Measurements from ENCODE around the gene NLGN3. TPM values are rescaled to one million over a fixed set of nuclear protein-coding genes. Genes with fewer than 3 reads are reported as not detected.

The NLGN3 gene
- total RNA-seq, 2 experiments from 2014 or later = 0.57 to 1.3 TPM

DNA sequence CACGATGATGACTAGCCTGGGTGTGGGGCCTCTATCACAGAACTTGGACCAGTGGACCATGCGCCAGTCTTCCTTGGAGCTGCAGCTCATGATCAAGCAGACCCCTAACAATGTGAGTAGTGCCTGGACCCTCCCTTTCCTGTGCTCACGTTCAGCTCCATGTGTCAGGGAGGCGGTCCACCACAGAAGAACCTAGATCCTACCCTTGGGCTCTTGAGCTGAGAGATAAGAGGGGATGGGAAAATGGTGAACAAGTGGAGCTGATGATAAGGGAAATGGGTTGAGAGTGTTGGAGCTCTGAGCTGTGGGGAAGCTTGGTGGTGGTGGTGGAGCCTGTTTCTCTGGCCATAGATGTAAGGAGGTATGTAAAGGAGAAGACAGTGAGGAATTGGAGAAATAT is 13.1 kb upstream of the NLGN3 start:
- no peaks in the 10 kb centered on the region for H3K9me3 ChIP-seq (ENCODE audit: low read length)
- no peak overlapping the region for H3K27ac ChIP-seq (ENCODE audit: low read depth, low read length, poor library complexity, severe bottlenecking)
- no peaks in the 10 kb centered on the region for H3K79me2 ChIP-seq (ENCODE audit: insufficient read depth, low read depth, low read length)
- ChIA-PET CTCF (ENCODE audit: unreplicated experiment) (no interaction called here), POLR2A (interaction anchor here (0.6 kb wide), 1 partner anchor 173 kb away, joined by 3 read pairs; no protein-coding TSS in a partner anchor)
- TF ChIP-seq, protein P1, sequence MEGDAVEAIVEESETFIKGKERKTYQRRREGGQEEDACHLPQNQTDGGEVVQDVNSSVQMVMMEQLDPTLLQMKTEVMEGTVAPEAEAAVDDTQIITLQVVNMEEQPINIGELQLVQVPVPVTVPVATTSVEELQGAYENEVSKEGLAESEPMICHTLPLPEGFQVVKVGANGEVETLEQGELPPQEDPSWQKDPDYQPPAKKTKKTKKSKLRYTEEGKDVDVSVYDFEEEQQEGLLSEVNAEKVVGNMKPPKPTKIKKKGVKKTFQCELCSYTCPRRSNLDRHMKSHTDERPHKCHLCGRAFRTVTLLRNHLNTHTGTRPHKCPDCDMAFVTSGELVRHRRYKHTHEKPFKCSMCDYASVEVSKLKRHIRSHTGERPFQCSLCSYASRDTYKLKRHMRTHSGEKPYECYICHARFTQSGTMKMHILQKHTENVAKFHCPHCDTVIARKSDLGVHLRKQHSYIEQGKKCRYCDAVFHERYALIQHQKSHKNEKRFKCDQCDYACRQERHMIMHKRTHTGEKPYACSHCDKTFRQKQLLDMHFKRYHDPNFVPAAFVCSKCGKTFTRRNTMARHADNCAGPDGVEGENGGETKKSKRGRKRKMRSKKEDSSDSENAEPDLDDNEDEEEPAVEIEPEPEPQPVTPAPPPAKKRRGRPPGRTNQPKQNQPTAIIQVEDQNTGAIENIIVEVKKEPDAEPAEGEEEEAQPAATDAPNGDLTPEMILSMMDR (conservative IDR thresholded peaks at IDR 0.05; ENCODE audit: low read length) = no peak
- TF ChIP-seq EZH2phosphoT487 (IDR thresholded peaks at IDR 0.05; ENCODE audit: borderline replicate concordance, low read depth, low read length) = no peak
- no peak overlapping the region for H3K4me2 ChIP-seq (ENCODE audit: low read length)
- H3K4me3 ChIP-seq (ENCODE audit: low read depth, low read length, poor library complexity, severe bottlenecking) = no peak overlapping the region
- intact Hi-C loops (cut with micrococcal nuclease; ENCODE audit: unreplicated experiment) = no loop called here
- no TSS peak for BruUV-seq (replicated peaks)
- no peaks in the 10 kb centered on the region for H3K9me2 ChIP-seq (ENCODE audit: insufficient read depth, low read length)
- H2AFZ ChIP-seq (ENCODE audit: low read length) = no peak overlapping the region
- DNase-seq (ENCODE audit: low spot score) = no peak
- H4K20me1 ChIP-seq (ENCODE audit: insufficient read depth, low read length) = no peaks in the 10 kb centered on the region
- H3K4me1 ChIP-seq (ENCODE audit: insufficient read depth, low read length, poor library complexity, severe bottlenecking) = no peaks in the 10 kb centered on the region
- peaks cover 65% of the 10 kb centered on the region for H3K36me3 ChIP-seq (ENCODE audit: insufficient read depth, low read length)

DNA sequence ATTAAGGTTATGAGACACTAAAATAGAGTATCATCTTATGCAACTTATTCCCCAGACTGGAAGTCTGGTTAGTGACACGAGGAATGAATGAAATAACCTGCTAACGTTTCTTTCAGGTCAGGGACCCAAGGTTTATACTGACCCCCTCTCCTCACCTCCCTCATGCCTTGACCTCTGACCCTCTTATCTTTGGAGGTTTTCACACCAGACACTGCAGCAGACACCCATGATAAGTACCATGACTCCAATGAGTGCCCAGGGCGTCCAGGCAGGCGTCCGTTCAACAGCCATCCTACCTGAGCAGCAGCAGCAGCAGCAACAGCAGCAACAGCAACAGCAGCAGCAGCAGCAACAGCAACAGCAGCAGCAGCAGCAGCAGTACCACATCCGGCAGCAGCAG is 4.2 kb upstream of the NLGN3 start:
- Histone ChIP-seq H3K79me2 (ENCODE audit: insufficient read depth, low read depth, low read length) (no peaks in the 10 kb centered on the region), H3K9me3 (ENCODE audit: low read length) (no peaks in the 10 kb centered on the region), H4K20me1 (ENCODE audit: insufficient read depth, low read length) (no peaks in the 10 kb centered on the region), H3K36me3 (ENCODE audit: insufficient read depth, low read length) (peaks cover 39% of the 10 kb centered on the region), H3K27ac (ENCODE audit: low read depth, low read length, poor library complexity, severe bottlenecking) (no peak overlapping the region), H2AFZ (ENCODE audit: low read length) (no peak overlapping the region), H3K4me1 (ENCODE audit: insufficient read depth, low read length, poor library complexity, severe bottlenecking) (no peaks in the 10 kb centered on the region), H3K9me2 (ENCODE audit: insufficient read depth, low read length) (no peaks in the 10 kb centered on the region), H3K4me2 (ENCODE audit: low read length) (no peak overlapping the region), H3K4me3 (ENCODE audit: low read depth, low read length, poor library complexity, severe bottlenecking) (no peak overlapping the region)
- DNase-seq (ENCODE audit: low spot score) = no peak
- intact Hi-C loops (cut with micrococcal nuclease; ENCODE audit: unreplicated experiment) = no loop called here
- TF ChIP-seq, protein P1 (conservative IDR thresholded peaks at IDR 0.05; ENCODE audit: low read length) = no peak
- BruUV-seq (replicated peaks) = no TSS peak
- ChIA-PET POLR2A (no interaction called here), CTCF (ENCODE audit: unreplicated experiment) (no interaction called here)

DNA sequence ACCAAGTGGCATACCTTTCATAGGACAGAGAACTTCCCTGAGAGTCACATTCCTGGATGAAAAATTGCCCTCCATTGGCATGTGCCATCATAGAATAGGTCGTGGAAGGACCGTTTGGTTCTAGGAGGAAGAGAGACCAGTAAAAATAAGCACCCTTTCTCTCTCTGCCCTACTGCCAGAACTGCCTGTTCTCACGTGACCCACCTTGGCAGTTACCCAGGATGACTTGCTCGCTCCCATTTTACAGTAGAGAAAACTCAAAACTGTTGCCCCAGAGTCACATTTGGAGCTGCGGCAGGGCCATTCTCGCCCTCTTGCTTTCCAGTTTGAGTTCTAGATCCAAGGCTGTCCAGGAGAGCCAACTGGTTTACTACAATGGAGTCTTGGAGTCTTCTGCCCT is 1.1 kb upstream of the NLGN3 start:
- no peak for DNase-seq (ENCODE audit: low spot score)
- Histone ChIP-seq H2AFZ (ENCODE audit: low read length) (no peak overlapping the region), H3K9me3 (ENCODE audit: low read length) (no peaks in the 10 kb centered on the region), H3K4me3 (ENCODE audit: low read depth, low read length, poor library complexity, severe bottlenecking) (no peak overlapping the region), H4K20me1 (ENCODE audit: insufficient read depth, low read length) (no peaks in the 10 kb centered on the region), H3K79me2 (ENCODE audit: insufficient read depth, low read depth, low read length) (no peaks in the 10 kb centered on the region), H3K27ac (ENCODE audit: low read depth, low read length, poor library complexity, severe bottlenecking) (no peak overlapping the region), H3K9me2 (ENCODE audit: insufficient read depth, low read length) (no peaks in the 10 kb centered on the region), H3K4me1 (ENCODE audit: insufficient read depth, low read length, poor library complexity, severe bottlenecking) (no peaks in the 10 kb centered on the region), H3K4me2 (ENCODE audit: low read length) (no peak overlapping the region), H3K36me3 (ENCODE audit: insufficient read depth, low read length) (peaks cover 15% of the 10 kb centered on the region; the same call in 1 of the 2 replicates)
- no peak for TF ChIP-seq EZH2phosphoT487 (IDR thresholded peaks at IDR 0.05; ENCODE audit: borderline replicate concordance, low read depth, low read length)
- TF ChIP-seq, protein P1 (conservative IDR thresholded peaks at IDR 0.05; ENCODE audit: low read length) = no peak
- CTCF ChIA-PET (ENCODE audit: unreplicated experiment) = no interaction called here
- intact Hi-C loops (cut with micrococcal nuclease; ENCODE audit: unreplicated experiment) = no loop called here
- POLR2A ChIA-PET = no interaction called here
- BruUV-seq (replicated peaks) = no TSS peak
